Activated naive CD8-positive, alpha-beta T cell (primary cell): Measurements from ENCODE around the gene RBM6.
"Not testable (repeated sequence)": the region's sequence is repeated elsewhere in the genome, so short reads cannot be mapped to it uniquely, and the experiment has no call there.

ENCODE experiments used
- H3K27ac Mint-ChIP-seq: one replicate; pipeline ENCODE4 v1.8.0; 2021; ENCODE audit warnings: mixed read lengths
- H3K27me3 Mint-ChIP-seq: one replicate; pipeline ENCODE4 v1.8.0; 2021; ENCODE audit warnings: mixed read lengths
- H3K36me3 Mint-ChIP-seq: one replicate; pipeline ENCODE4 v1.8.0; 2021; ENCODE audit warnings: mixed read lengths
- H3K4me1 Mint-ChIP-seq: one replicate; pipeline ENCODE4 v1.8.0; 2021; ENCODE audit warnings: low read depth, mixed read lengths
- H3K4me3 Mint-ChIP-seq: one replicate; pipeline ENCODE4 v1.8.0; 2021; ENCODE audit warnings: mild to moderate bottlenecking, mixed read lengths
- H3K9me3 Mint-ChIP-seq: one replicate; pipeline ENCODE4 v1.8.0; 2021; ENCODE audit warnings: low read depth, mixed read lengths

Gene RBM6

GRCh38 chr3:49930168-49930690 is 9.7 kb upstream of the RBM6 start:
- Mint-ChIP-seq H3K27ac (peak overlapping the region; percentile 87), H3K9me3 (no peaks in the 10 kb centered on the region), H3K4me3 (peak overlapping the region; percentile 89), H3K4me1 (peaks cover 24% of the 10 kb centered on the region), H3K27me3 (no peaks in the 10 kb centered on the region), H3K36me3 (no peaks in the 10 kb centered on the region)

GRCh38 chr3:49930922-49931321 is 9.0 kb upstream of the RBM6 start:
- Mint-ChIP-seq H3K4me1 (peaks cover 22% of the 10 kb centered on the region), H3K4me3 (peak overlapping the region; percentile 59), H3K27me3 (no peaks in the 10 kb centered on the region), H3K9me3 (no peaks in the 10 kb centered on the region), H3K36me3 (no peaks in the 10 kb centered on the region), H3K27ac (peak overlapping the region; percentile 38)

- not testable (repeated sequence) for H3K9me3 Mint-ChIP-seq
Measured at GRCh38 chr3:49932281-49932680, 7.7 kb upstream of the RBM6 start.

GRCh38 chr3:49937090-49937489 is 2.9 kb upstream of the RBM6 start:
- Mint-ChIP-seq H3K27ac (no peak overlapping the region), H3K4me3 (no peak overlapping the region), H3K27me3 (no peaks in the 10 kb centered on the region), H3K4me1 (peaks cover 14% of the 10 kb centered on the region), H3K9me3 (no peaks in the 10 kb centered on the region), H3K36me3 (no peaks in the 10 kb centered on the region)

More at GRCh38 chr3:49932281-49932680, 7.7 kb upstream of the RBM6 start:
- H3K36me3 Mint-ChIP-seq, H3K27ac Mint-ChIP-seq, H3K4me3 Mint-ChIP-seq, H3K27me3 Mint-ChIP-seq: not testable (repeated sequence)
- peaks cover 20% of the 10 kb centered on the region for H3K4me1 Mint-ChIP-seq

- H3K4me3 Mint-ChIP-seq = peak overlapping the region; percentile 98
- H3K27ac Mint-ChIP-seq = peak overlapping the region; percentile 97
- peaks cover 30% of the 10 kb centered on the region for H3K4me1 Mint-ChIP-seq
- H3K27me3 Mint-ChIP-seq = no peaks in the 10 kb centered on the region
- H3K36me3 Mint-ChIP-seq = peaks cover 9% of the 10 kb centered on the region
- no peaks in the 10 kb centered on the region for H3K9me3 Mint-ChIP-seq
Measured at GRCh38 chr3:49940667-49941249, 808 bp downstream of the RBM6 start.

- Mint-ChIP-seq H3K27ac (peak overlapping the region; percentile 84), H3K4me3 (peak overlapping the region; percentile 74)
Measured at GRCh38 chr3:49942651-49943050, 2.7 kb downstream of the RBM6 start.

GRCh38 chr3:49952924-49953323 is 13.0 kb downstream of the RBM6 start:
- Mint-ChIP-seq H3K9me3 (no peaks in the 10 kb centered on the region), H3K36me3 (no peaks in the 10 kb centered on the region), H3K27ac (no peak overlapping the region), H3K4me3 (no peak overlapping the region), H3K4me1 (peaks cover 31% of the 10 kb centered on the region), H3K27me3 (no peaks in the 10 kb centered on the region)

More at GRCh38 chr3:49942651-49943050, 2.7 kb downstream of the RBM6 start:
- Mint-ChIP-seq H3K27me3 (no peaks in the 10 kb centered on the region), H3K9me3 (no peaks in the 10 kb centered on the region), H3K4me1 (peaks cover 40% of the 10 kb centered on the region), H3K36me3 (peaks cover 9% of the 10 kb centered on the region)

GRCh38 chr3:49955636-49956035 is 15.7 kb downstream of the RBM6 start:
- H3K4me3 Mint-ChIP-seq = no peak overlapping the region
- no peaks in the 10 kb centered on the region for H3K9me3 Mint-ChIP-seq
- H3K27ac Mint-ChIP-seq = no peak overlapping the region
- H3K27me3 Mint-ChIP-seq = no peaks in the 10 kb centered on the region
- H3K4me1 Mint-ChIP-seq = peaks cover 29% of the 10 kb centered on the region
- H3K36me3 Mint-ChIP-seq = peaks cover 4% of the 10 kb centered on the region

- no peak overlapping the region for H3K4me3 Mint-ChIP-seq
- no peaks in the 10 kb centered on the region for H3K27me3 Mint-ChIP-seq
- H3K9me3 Mint-ChIP-seq = no peaks in the 10 kb centered on the region
- H3K27ac Mint-ChIP-seq = no peak overlapping the region
- H3K4me1 Mint-ChIP-seq = peaks cover 18% of the 10 kb centered on the region
- peaks cover 9% of the 10 kb centered on the region for H3K36me3 Mint-ChIP-seq
Measured at GRCh38 chr3:49966233-49966942, 26.4 kb downstream of the RBM6 start.

GRCh38 chr3:49967291-49967690 is 27.3 kb downstream of the RBM6 start:
- H3K36me3 Mint-ChIP-seq = peaks cover 9% of the 10 kb centered on the region
- no peaks in the 10 kb centered on the region for H3K27me3 Mint-ChIP-seq
- H3K4me3 Mint-ChIP-seq = no peak overlapping the region
- no peaks in the 10 kb centered on the region for H3K9me3 Mint-ChIP-seq
- H3K27ac Mint-ChIP-seq = no peak overlapping the region
- H3K4me1 Mint-ChIP-seq = peaks cover 18% of the 10 kb centered on the region

- Mint-ChIP-seq H3K4me1 (peaks cover 18% of the 10 kb centered on the region), H3K36me3 (peaks cover 12% of the 10 kb centered on the region), H3K27ac (no peak overlapping the region), H3K27me3 (no peaks in the 10 kb centered on the region), H3K4me3 (no peak overlapping the region), H3K9me3 (no peaks in the 10 kb centered on the region)
Measured at GRCh38 chr3:49968346-49968745, 28.4 kb downstream of the RBM6 start.

- Mint-ChIP-seq H3K36me3 (peaks cover 10% of the 10 kb centered on the region), H3K9me3 (no peaks in the 10 kb centered on the region), H3K4me3 (no peak overlapping the region), H3K27ac (no peak overlapping the region), H3K27me3 (no peaks in the 10 kb centered on the region), H3K4me1 (peaks cover 9% of the 10 kb centered on the region)
Measured at GRCh38 chr3:49972656-49973055, 32.7 kb downstream of the RBM6 start.

GRCh38 chr3:49976942-49977341 is 37.0 kb downstream of the RBM6 start:
- Mint-ChIP-seq H3K27ac (no peak overlapping the region), H3K4me1 (no peaks in the 10 kb centered on the region), H3K4me3 (no peak overlapping the region), H3K36me3 (peaks cover 6% of the 10 kb centered on the region), H3K9me3 (no peaks in the 10 kb centered on the region), H3K27me3 (no peaks in the 10 kb centered on the region)

- H3K4me1 Mint-ChIP-seq = peaks cover 1% of the 10 kb centered on the region
- H3K9me3 Mint-ChIP-seq = no peaks in the 10 kb centered on the region
- H3K36me3 Mint-ChIP-seq = peaks cover 2% of the 10 kb centered on the region
- H3K4me3 Mint-ChIP-seq = no peak overlapping the region
- no peaks in the 10 kb centered on the region for H3K27me3 Mint-ChIP-seq
- no peak overlapping the region for H3K27ac Mint-ChIP-seq
Measured at GRCh38 chr3:49984394-49984793, 44.4 kb downstream of the RBM6 start.

- Mint-ChIP-seq H3K4me1 (peaks cover 2% of the 10 kb centered on the region), H3K9me3 (no peaks in the 10 kb centered on the region), H3K4me3 (no peak overlapping the region), H3K27me3 (no peaks in the 10 kb centered on the region), H3K36me3 (no peaks in the 10 kb centered on the region), H3K27ac (no peak overlapping the region)
Measured at GRCh38 chr3:49992326-49992725, 52.4 kb downstream of the RBM6 start.
